Neural cell (in vitro differentiated cells): Measurements from ENCODE around the gene TNS3. TPM values are rescaled to one million over a fixed set of nuclear protein-coding genes. Genes with fewer than 3 reads are reported as not detected.

Experiments used
- H2AFZ ChIP-seq: fragments of 200-600, 300-800 bp; sonication (generic), shearing (Covaris generic); 2 replicates; pipeline ENCODE4 v1.6.0; 2014; ENCODE audit warnings: low read depth, mild to moderate bottlenecking, antibody characterized with exemption, low read length, moderate library complexity
- H3F3A ChIP-seq: fragments of 200-600 bp; shearing (Covaris generic); 2 replicates; pipeline ENCODE4 v1.6.1; 2016; ENCODE audit warnings: mild to moderate bottlenecking, moderate library complexity, mixed read lengths, antibody characterized with exemption, low read length; ENCODE audit not compliant: insufficient read depth, poor library complexity, severe bottlenecking
- H3K27ac ChIP-seq: fragments of 200-600, 300-800 bp; sonication (generic), shearing (Covaris generic); 2 replicates; pipeline ENCODE4 v1.5.1; 2014; ENCODE audit warnings: mild to moderate bottlenecking, low read length, moderate library complexity
- H3K27me3 ChIP-seq: fragments of 300-800, 200-600 bp; sonication (generic), shearing (Covaris generic); 2 replicates; pipeline ENCODE4 v1.6.0; 2014; ENCODE audit warnings: mild to moderate bottlenecking, low read depth, low read length, moderate library complexity; ENCODE audit not compliant: insufficient read depth
- H3K36me3 ChIP-seq: fragments of 300-800, 200-600 bp; sonication (generic), shearing (Covaris generic); 2 replicates; pipeline ENCODE4 v1.5.1; 2014; ENCODE audit warnings: mild to moderate bottlenecking, antibody characterized with exemption, low read length, moderate library complexity; ENCODE audit not compliant: insufficient read depth
- H3K4me2 ChIP-seq: fragments of 300-800, 200-600 bp; sonication (generic), shearing (Covaris generic); 2 replicates; pipeline ENCODE4 v1.6.0; 2014; ENCODE audit warnings: mild to moderate bottlenecking, low read length
- H3K4me3 ChIP-seq: fragments of 300-800, 200-600 bp; sonication (generic), shearing (Covaris generic); 2 replicates; pipeline ENCODE4 v1.5.1; 2014; ENCODE audit warnings: mild to moderate bottlenecking, low read length, moderate library complexity
- H3K79me2 ChIP-seq: fragments of 200-600 bp; shearing (Covaris generic); replicated peaks from 2 replicates; pipeline ENCODE4 v1.6.0; 2014; ENCODE audit warnings: mild to moderate bottlenecking, low read length, moderate library complexity; ENCODE audit not compliant: insufficient read depth
- H3K9ac ChIP-seq: fragments of 300-800, 200-600 bp; sonication (generic), shearing (Covaris generic); 2 replicates; pipeline ENCODE4 v1.6.1; 2016; ENCODE audit warnings: mild to moderate bottlenecking, low read length, mixed read lengths
- H3K9me2 ChIP-seq: fragments of 200-600 bp; shearing (Covaris generic); 2 replicates; pipeline ENCODE4 v1.6.1; 2016; ENCODE audit warnings: mild to moderate bottlenecking, low read length, mixed read lengths; ENCODE audit not compliant: insufficient read depth
- H3K9me3 ChIP-seq: fragments of 200-600, 300-800 bp; sonication (generic), shearing (Covaris generic); 2 replicates; pipeline ENCODE4 v1.6.1; 2016; ENCODE audit warnings: mild to moderate bottlenecking, mixed run types, low read length, moderate library complexity, mixed read lengths
- H4K20me1 ChIP-seq: fragments of 200-600 bp; shearing (Covaris generic); 2 replicates; pipeline ENCODE4 v1.6.1; 2016; ENCODE audit warnings: mild to moderate bottlenecking, mixed run types; ENCODE audit not compliant: insufficient read depth
- CTCF ChIP-seq: fragments of 450-650 bp; IDR thresholded peaks from 2 replicates; pipeline ENCODE4 v1.5.1; 2014; ENCODE audit warnings: antibody characterized with exemption, mild to moderate bottlenecking, moderate library complexity; ENCODE audit not compliant: poor library complexity, severe bottlenecking
- EP300 ChIP-seq: fragments of 450-650 bp; conservative IDR thresholded peaks from 2 replicates; pipeline ENCODE4 v1.6.1; 2014; ENCODE audit warnings: antibody characterized with exemption, mild to moderate bottlenecking, moderate library complexity; ENCODE audit not compliant: poor library complexity, severe bottlenecking
- EZH2 ChIP-seq: fragments of 200-600, 300-800 bp; shearing (Covaris generic), sonication (generic); IDR thresholded peaks from 2 replicates; pipeline ENCODE4 v1.6.1; 2014; ENCODE audit warnings: antibody characterized with exemption, low read length, borderline replicate concordance, mild to moderate bottlenecking; ENCODE audit not compliant: insufficient read depth, poor library complexity, severe bottlenecking
- MXI1 ChIP-seq: fragments of 450-650 bp; conservative IDR thresholded peaks from 2 replicates; pipeline ENCODE4 v1.6.1; 2014; ENCODE audit warnings: antibody characterized with exemption, mild to moderate bottlenecking; ENCODE audit not compliant: poor library complexity, severe bottlenecking
- POLR2AphosphoS5 ChIP-seq: IDR thresholded peaks from 2 replicates; pipeline ENCODE4 v1.6.1; 2012
- RAD21 ChIP-seq: fragments of 450-650 bp; conservative IDR thresholded peaks from 2 replicates; pipeline ENCODE4 v1.6.1; 2014; ENCODE audit warnings: antibody characterized with exemption, mild to moderate bottlenecking, moderate library complexity
- REST ChIP-seq: IDR thresholded peaks from 2 replicates; pipeline ENCODE4 v1.6.1; 2012; ENCODE audit warnings: borderline replicate concordance
- SMC3 ChIP-seq: fragments of 450-650 bp; conservative IDR thresholded peaks from 2 replicates; pipeline ENCODE4 v1.6.1; 2014; ENCODE audit warnings: antibody characterized with exemption, mild to moderate bottlenecking, moderate library complexity; ENCODE audit not compliant: poor library complexity
- TAF1 ChIP-seq: IDR thresholded peaks from 2 replicates; pipeline ENCODE4 v1.6.1; 2012; ENCODE audit warnings: low read depth
- polyA plus RNA-seq: library from polyadenylated mRNA; depleted of rRNA; stranded (reverse); fragments of >200 nt; gene quantifications from 2 replicates; pipeline ENCODE4 v1.2.3, GENCODE V29; 2014

TNS3 gene
- polyA plus RNA-seq, 1 donor from 2014 or later = 0.58 TPM

GRCh38 chr7:47301105-47301477, 280.8 kb downstream of the TNS3 start:
- Histone ChIP-seq H3K4me3 (no peak overlapping the region), H3K36me3 (no peaks in the 10 kb centered on the region)
- no peak for TF ChIP-seq CTCF
- TF ChIP-seq EP300 = no peak
- no peak for TF ChIP-seq POLR2AphosphoS5
- no peak for TF ChIP-seq SMC3
- no peak for TF ChIP-seq MXI1
- no peak for TF ChIP-seq RAD21
- TF ChIP-seq EZH2 = no peak
- TF ChIP-seq TAF1 = no peak
- no peak for TF ChIP-seq REST

GRCh38 chr7:47300472-47301104, 281.3 kb downstream of the TNS3 start:
- no peak for TF ChIP-seq CTCF
- TF ChIP-seq TAF1 = no peak
- TF ChIP-seq POLR2AphosphoS5 = no peak
- TF ChIP-seq EP300 = no peak
- TF ChIP-seq SMC3 = no peak
- TF ChIP-seq RAD21 = no peak
- no peak for TF ChIP-seq EZH2
- TF ChIP-seq REST = no peak
- TF ChIP-seq MXI1 = no peak
- H3K4me3 ChIP-seq = no peak overlapping the region
- no peaks in the 10 kb centered on the region for H3K27me3 ChIP-seq
- H2AFZ ChIP-seq = no peak overlapping the region
- H3K36me3 ChIP-seq = no peaks in the 10 kb centered on the region
- no peaks in the 10 kb centered on the region for H4K20me1 ChIP-seq
- no peak overlapping the region for H3K27ac ChIP-seq
- H3K9me2 ChIP-seq = no peaks in the 10 kb centered on the region
- no peaks in the 10 kb centered on the region for H3F3A ChIP-seq
- no peak overlapping the region for H3K9ac ChIP-seq
- H3K79me2 ChIP-seq = no peaks in the 10 kb centered on the region
- no peak overlapping the region for H3K4me2 ChIP-seq
- no peaks in the 10 kb centered on the region for H3K9me3 ChIP-seq

More at GRCh38 chr7:47301105-47301477, 280.8 kb downstream of the TNS3 start:
- Histone ChIP-seq H3K4me2 (no peak overlapping the region), H3K27me3 (no peaks in the 10 kb centered on the region), H3F3A (no peaks in the 10 kb centered on the region), H3K9ac (no peak overlapping the region), H4K20me1 (no peaks in the 10 kb centered on the region), H2AFZ (no peak overlapping the region), H3K27ac (no peak overlapping the region), H3K79me2 (no peaks in the 10 kb centered on the region), H3K9me3 (no peaks in the 10 kb centered on the region), H3K9me2 (no peaks in the 10 kb centered on the region)
